Osteoblast (primary cell): ENCODE measurements around the gene POMZP3. TPM values are rescaled to one million over a fixed set of nuclear protein-coding genes. Genes with fewer than 3 reads are reported as not detected.
"Not testable (repeated sequence)": the region's sequence is repeated elsewhere in the genome, so short reads cannot be mapped to it uniquely, and the experiment has no call there.

ENCODE experiments used
- DNase-seq: peaks from one replicate; pipeline ENCODE4 v3.0.0; 2011; ENCODE audit warnings: low spot score, mixed read lengths; ENCODE audit not compliant: insufficient read length; ENCODE audit errors: missing footprints
- H2AFZ ChIP-seq: 2 replicates; pipeline ENCODE4 v1.6.0; 2011; ENCODE audit warnings: mild to moderate bottlenecking, low read length
- H3K27ac ChIP-seq: 2 replicates; pipeline ENCODE4 v1.5.1; 2011; ENCODE audit warnings: mild to moderate bottlenecking, low read depth, low read length, moderate library complexity
- H3K27me3 ChIP-seq: 2 replicates; pipeline ENCODE4 v1.6.0; 2012; ENCODE audit warnings: mild to moderate bottlenecking, control low read depth, inconsistent platforms, low read length, moderate library complexity; ENCODE audit not compliant: insufficient read depth
- H3K36me3 ChIP-seq: 2 replicates; pipeline ENCODE4 v1.5.1; 2011; ENCODE audit warnings: mild to moderate bottlenecking, low read length, control low read depth, moderate library complexity; ENCODE audit not compliant: insufficient read depth
- H3K4me1 ChIP-seq: 2 replicates; pipeline ENCODE4 v1.5.1; 2011; ENCODE audit warnings: mild to moderate bottlenecking, low read length, control low read depth, moderate library complexity; ENCODE audit not compliant: insufficient read depth
- H3K4me2 ChIP-seq: 2 replicates; pipeline ENCODE4 v1.6.0; 2011; ENCODE audit warnings: mild to moderate bottlenecking, low read length; ENCODE audit not compliant: insufficient read depth
- H3K4me3 ChIP-seq: fragments of 200-600 bp; sonication (generic); 3 replicates; pipeline ENCODE4 v1.5.1; 2012; ENCODE audit warnings: mild to moderate bottlenecking, low read length, inconsistent platforms; ENCODE audit not compliant: insufficient read depth
- H3K79me2 ChIP-seq: 2 replicates; pipeline ENCODE4 v1.6.0; 2012; ENCODE audit warnings: mild to moderate bottlenecking, low read length, control low read depth, inconsistent platforms; ENCODE audit not compliant: insufficient read depth
- H3K9me3 ChIP-seq: 2 replicates; pipeline ENCODE4 v1.5.1; 2011; ENCODE audit warnings: low read depth, low read length, control low read depth
- H4K20me1 ChIP-seq: 2 replicates; pipeline ENCODE4 v1.6.0; 2012; ENCODE audit warnings: mild to moderate bottlenecking, low read length, control low read depth; ENCODE audit not compliant: insufficient read depth
- CTCF ChIP-seq: IDR thresholded peaks from 2 replicates; pipeline ENCODE4 v1.5.1; 2011; ENCODE audit warnings: mild to moderate bottlenecking, low read depth, low read length, moderate library complexity; ENCODE audit errors: extremely low read depth
- total RNA-seq: library from RNA; depleted of rRNA; stranded (reverse); fragments of >200 nt; gene quantifications from 2 replicates; pipeline ENCODE4 v1.2.3, GENCODE V29; 2012

Gene POMZP3
- total RNA-seq, 1 donor, result 2.5 TPM

- not testable (repeated sequence) for DNase-seq
Observed at GRCh38 chr7:76637061-76637691, 10.1 kb upstream of the POMZP3 start.

GRCh38 chr7:76626581-76626980, 498 bp downstream of the POMZP3 start:
- DNase-seq, H3K4me1 ChIP-seq: not testable (repeated sequence)

More at GRCh38 chr7:76637061-76637691, 10.1 kb upstream of the POMZP3 start:
- not testable (repeated sequence) for H3K27me3 ChIP-seq, H4K20me1 ChIP-seq, H3K4me3 ChIP-seq, H3K36me3 ChIP-seq, H3K4me2 ChIP-seq, H2AFZ ChIP-seq, H3K79me2 ChIP-seq, H3K9me3 ChIP-seq, H3K27ac ChIP-seq, H3K4me1 ChIP-seq
- peak; percentile 43 for TF ChIP-seq CTCF

GRCh38 chr7:76619439-76620190, 7.5 kb downstream of the POMZP3 start:
- not testable (repeated sequence) for H2AFZ ChIP-seq, H3K4me1 ChIP-seq, H3K4me2 ChIP-seq, H3K79me2 ChIP-seq, DNase-seq, H3K27ac ChIP-seq, H3K36me3 ChIP-seq, H3K9me3 ChIP-seq, H4K20me1 ChIP-seq, H3K27me3 ChIP-seq, H3K4me3 ChIP-seq

More at GRCh38 chr7:76626581-76626980, 498 bp downstream of the POMZP3 start:
- not testable (repeated sequence) for H3K79me2 ChIP-seq, H4K20me1 ChIP-seq, H3K27ac ChIP-seq, H2AFZ ChIP-seq, H3K36me3 ChIP-seq, H3K9me3 ChIP-seq, H3K27me3 ChIP-seq
- H3K4me3 ChIP-seq, result peak overlapping the region; percentile 70
- peak overlapping the region; percentile 74 for H3K4me2 ChIP-seq

- not testable (repeated sequence) for H3K4me1 ChIP-seq, DNase-seq, H3K27ac ChIP-seq, H3K79me2 ChIP-seq, H3K27me3 ChIP-seq, H4K20me1 ChIP-seq, H3K4me3 ChIP-seq, H2AFZ ChIP-seq, H3K36me3 ChIP-seq, H3K9me3 ChIP-seq, H3K4me2 ChIP-seq
Observed at GRCh38 chr7:76613783-76614182, 13.3 kb downstream of the POMZP3 start.

GRCh38 chr7:76612232-76612631, 14.8 kb downstream of the POMZP3 start:
- not testable (repeated sequence) for H3K27ac ChIP-seq, H3K36me3 ChIP-seq, H3K4me2 ChIP-seq, H3K79me2 ChIP-seq, H3K4me3 ChIP-seq, H3K4me1 ChIP-seq, H3K9me3 ChIP-seq, H4K20me1 ChIP-seq, DNase-seq, H2AFZ ChIP-seq, H3K27me3 ChIP-seq

GRCh38 chr7:76609864-76610263, 17.2 kb downstream of the POMZP3 start:
- not testable (repeated sequence) for H3K9me3 ChIP-seq, H3K4me1 ChIP-seq, H4K20me1 ChIP-seq, H3K27me3 ChIP-seq, H3K36me3 ChIP-seq, H3K27ac ChIP-seq, H3K4me3 ChIP-seq, H2AFZ ChIP-seq, DNase-seq, H3K4me2 ChIP-seq, H3K79me2 ChIP-seq

- H3K27me3 ChIP-seq, DNase-seq, H2AFZ ChIP-seq, H3K4me1 ChIP-seq, H4K20me1 ChIP-seq, H3K79me2 ChIP-seq, H3K4me3 ChIP-seq, H3K9me3 ChIP-seq, H3K36me3 ChIP-seq, H3K27ac ChIP-seq, H3K4me2 ChIP-seq: not testable (repeated sequence)
Observed at GRCh38 chr7:76608469-76608868, 18.6 kb downstream of the POMZP3 start.

GRCh38 chr7:76606027-76606426, 21.1 kb downstream of the POMZP3 start:
- not testable (repeated sequence) for H4K20me1 ChIP-seq, DNase-seq, H2AFZ ChIP-seq, H3K27ac ChIP-seq, H3K27me3 ChIP-seq, H3K79me2 ChIP-seq, H3K4me1 ChIP-seq, H3K9me3 ChIP-seq, H3K4me3 ChIP-seq, H3K36me3 ChIP-seq
- peak overlapping the region; percentile 58 for H3K4me2 ChIP-seq
